SKM-1 (cell line): ENCODE data around the gene CRK.

Experiments
- DNase-seq: peaks from one replicate; lab custom pipeline; 2025; ENCODE audit not compliant: unreplicated experiment; lab: John Stamatoyannopoulos, UW

CRK gene

DNA sequence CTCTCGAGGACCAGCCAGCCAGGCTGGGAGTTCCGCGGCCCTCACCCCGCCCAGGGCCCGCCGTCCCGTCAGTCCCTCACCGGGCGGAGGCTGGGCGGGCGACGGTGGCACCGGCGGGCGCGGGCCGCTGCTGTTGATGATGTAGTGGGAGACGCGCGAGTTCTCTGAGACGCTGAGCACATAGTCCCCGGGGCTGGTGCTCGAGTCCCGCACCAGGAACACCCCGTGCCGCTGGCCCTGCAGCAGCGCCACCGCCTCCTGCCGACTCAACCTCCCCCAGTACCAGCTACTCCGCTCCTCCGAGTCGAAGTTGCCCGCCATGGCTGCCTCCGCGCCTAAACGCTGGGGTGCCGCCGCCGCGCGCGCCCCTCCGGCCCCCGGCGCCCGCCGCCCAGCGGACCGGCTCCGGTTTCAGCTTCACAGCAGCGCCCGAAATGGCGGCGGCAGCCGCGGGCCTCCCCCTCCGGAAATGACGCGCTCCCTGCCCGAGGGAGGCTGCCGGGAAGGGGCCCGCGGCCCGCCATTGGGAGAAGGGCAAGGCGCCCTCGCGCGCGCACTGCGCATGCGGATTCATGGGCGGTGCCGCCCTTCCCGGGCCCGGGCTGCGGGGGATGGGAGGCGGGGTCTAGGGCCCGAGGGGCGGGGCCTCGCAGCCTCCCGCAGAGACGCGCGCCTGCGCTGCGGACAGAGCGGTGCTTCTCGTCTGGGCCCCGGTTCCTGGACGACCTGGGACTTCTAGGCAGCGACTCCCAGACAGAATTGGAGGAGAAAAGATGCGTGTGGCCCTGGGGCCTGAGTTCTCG is at the start of gene CRK:
CRK (minus strand) TSS at position 436 of the 803 bp plus-strand sequence; CDS start at position 321, 115 bp downstream.
- peak; percentile 52 for DNase-seq

DNA sequence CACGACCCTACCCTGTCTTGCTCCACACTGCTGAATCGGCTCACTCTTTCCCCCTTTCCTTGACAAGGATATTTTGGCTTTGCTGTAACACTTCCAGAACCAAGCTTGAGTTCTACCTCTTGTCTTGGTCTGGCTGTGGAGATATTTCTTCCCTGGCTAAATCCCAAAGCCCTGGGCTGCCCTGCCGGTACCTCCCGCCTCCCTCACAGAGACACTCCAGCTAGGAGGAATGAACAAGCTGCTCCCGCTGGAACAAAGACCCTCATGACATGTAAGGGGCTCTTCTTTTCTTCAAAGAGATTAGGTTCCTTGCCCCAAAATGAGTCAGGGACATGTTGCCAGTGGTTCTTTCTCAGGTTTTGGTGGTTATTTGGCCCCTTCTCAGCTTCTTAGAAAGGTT is 49.6 kb upstream of the CRK start:
- no peak for DNase-seq

- no peak for DNase-seq
Observed at GRCh38 chr17:1504866-1505265, 48.8 kb upstream of the CRK start.

DNA sequence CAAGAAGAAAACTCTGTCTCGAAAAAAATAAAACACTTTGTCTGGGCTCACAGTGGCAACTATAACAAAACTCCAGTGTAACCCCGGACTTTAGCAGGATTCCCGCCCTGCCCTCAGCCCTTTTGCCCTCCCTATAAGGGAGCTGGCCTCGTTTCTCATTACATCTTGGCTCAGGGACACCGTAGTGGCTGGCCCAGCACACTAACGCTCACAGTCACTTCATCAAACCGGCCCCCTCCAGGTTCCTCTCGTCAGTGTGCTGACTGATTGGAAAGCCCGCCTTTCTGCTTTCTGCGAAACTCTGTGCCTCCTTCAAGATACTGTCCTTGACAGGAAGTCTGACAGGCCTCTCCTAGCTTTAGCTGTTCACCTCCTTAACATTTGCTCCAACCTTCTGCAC is 47.7 kb upstream of the CRK start:
- DNase-seq: no peak

DNA sequence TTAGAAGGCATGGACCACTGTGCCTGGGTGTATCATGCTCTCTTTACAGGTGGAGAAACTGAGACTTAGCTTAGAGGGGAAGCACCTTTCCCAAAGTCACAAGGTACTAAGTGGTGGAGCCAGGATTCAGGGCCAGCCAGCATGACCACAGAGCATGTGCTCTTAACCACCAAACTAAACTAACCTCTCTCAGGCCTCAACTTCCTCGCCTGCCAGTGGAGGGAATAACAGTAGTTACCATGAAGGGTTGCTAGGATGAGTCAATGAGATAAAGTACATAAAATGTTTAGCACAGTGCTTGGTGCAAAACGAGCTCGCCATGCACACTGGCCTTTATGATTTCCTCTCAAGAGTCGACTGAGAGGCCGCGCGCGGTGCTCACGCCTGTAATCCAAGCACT is 42.8 kb upstream of the CRK start:
- DNase-seq: no peak

DNA sequence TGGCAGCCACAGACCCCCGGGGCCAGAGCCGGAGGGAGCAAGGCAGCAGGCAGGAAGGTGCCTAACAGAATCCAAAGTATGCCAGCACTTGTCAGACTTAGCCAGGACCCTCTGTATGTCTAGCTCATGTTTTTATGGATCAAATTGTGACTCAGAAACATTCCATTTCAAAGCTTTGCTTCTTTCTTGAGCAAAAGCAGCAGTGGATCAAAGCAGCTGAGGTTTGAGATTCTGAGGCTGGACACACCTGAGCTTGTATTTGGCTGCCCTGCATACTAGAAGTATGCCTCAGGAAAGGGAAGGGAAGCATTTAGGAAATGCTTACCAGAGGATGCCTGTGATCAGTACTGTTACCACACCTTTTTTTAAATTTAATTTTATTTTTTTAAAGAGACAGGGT is 42.2 kb upstream of the CRK start:
- no peak for DNase-seq

- DNase-seq: no peak
Observed at GRCh38 chr17:1497831-1498230, 41.8 kb upstream of the CRK start.

DNA sequence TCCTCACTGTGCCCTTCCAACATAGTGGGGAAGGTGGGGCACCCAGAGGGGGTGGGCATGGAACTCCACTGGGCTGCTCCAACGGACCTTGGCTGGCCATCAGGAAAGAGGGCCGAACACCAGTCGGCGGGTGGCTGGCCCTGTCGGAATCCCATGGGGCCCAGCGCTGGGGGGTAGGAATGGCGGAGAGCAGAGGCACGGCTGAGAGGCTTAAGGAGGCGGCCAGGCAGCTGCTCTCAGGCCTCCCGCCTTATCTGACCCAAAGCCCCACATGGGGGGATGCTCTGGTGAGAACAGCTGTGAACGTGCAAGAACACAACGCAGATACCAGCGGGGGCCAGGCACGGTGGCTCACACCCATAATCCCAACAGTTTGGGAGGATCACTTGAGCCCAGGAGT is 40.8 kb upstream of the CRK start:
- DNase-seq: no peak

- no peak for DNase-seq
Observed at GRCh38 chr17:1495265-1495989, 39.4 kb upstream of the CRK start.

DNA sequence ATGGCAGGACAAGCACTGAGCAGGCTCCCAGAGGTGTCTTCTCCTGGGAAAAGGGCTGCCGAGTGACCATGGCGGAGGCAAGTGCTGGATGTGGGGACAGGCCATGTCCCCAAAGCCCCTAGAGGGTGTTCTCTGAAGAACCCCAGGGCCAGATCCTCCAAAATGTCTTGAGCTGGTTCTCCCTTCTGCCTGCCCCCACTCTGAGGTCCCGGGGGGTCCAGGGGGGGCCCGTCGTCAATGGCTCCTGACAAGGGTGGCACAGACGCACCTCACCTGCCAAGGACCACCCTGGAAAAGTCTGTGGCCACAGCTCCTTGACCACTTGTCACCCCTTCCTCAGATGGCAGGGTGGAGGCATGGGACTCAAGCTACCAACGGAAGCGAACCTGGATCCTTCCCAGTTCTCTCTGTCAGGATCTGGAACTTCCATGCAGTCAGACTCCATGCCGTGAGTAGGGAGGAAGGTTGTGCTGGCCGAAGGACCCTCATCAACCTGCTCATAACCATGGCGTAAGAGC is 38.8 kb upstream of the CRK start:
- DNase-seq: no peak

DNA sequence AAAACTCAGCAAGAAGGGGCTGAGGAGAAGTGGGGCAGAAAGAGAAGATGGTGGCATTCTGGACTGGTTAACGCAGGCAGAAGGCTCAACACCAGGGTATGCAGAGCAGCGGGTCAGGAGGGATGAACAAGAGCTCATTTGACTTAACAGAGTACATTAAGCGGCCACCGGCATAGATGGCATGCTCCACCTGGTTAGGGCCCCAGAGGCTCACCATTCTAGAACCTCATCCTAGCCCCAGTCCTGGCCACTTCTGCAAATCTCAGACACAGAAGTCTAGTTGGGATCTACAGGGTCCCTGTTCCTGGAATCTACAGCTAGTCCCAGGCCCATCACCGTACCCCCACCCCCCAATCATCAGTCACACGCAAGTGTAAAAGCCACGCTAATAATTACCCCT is 38.2 kb upstream of the CRK start:
- no peak for DNase-seq

DNA sequence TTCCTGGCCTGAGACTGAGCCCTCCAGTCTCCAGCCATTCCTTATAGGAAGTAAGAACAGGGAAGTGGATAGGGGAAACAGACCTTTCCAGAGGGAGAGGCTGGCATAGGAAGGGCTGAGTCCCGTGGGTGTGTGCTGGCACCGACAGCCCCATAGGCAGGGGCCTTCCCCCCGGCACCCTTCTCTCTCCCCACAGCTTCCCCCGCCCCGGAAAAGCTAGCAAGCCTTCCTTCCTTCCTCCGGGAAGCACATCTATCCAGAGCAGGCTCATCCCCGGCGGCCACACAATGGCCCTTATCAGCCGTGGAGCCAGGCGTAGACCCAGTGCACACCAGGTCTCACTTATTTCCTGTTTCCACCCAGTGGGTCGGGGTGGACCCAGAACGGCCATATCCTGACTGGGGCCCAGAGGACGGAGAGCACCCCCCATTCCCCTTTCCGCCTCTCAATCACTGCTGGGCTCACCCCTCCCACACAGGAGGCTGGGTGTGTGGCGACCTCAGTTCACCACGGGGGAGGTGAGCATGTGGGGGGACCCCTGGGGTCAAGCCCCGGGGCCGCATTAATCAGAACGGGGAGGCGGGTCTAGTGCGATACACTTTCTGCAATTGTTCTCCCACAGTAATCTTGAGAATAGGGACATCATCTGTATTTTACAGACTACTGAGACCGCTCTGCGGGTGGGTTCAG is 37.4 kb upstream of the CRK start:
- no peak for DNase-seq

- no peak for DNase-seq
Observed at GRCh38 chr17:1492249-1493206, 36.5 kb upstream of the CRK start, which contains the start of gene MYO1C. MYO1C (minus strand) TSS chr17:1492686; CDS start chr17:1492487, 199 bp downstream.

DNA sequence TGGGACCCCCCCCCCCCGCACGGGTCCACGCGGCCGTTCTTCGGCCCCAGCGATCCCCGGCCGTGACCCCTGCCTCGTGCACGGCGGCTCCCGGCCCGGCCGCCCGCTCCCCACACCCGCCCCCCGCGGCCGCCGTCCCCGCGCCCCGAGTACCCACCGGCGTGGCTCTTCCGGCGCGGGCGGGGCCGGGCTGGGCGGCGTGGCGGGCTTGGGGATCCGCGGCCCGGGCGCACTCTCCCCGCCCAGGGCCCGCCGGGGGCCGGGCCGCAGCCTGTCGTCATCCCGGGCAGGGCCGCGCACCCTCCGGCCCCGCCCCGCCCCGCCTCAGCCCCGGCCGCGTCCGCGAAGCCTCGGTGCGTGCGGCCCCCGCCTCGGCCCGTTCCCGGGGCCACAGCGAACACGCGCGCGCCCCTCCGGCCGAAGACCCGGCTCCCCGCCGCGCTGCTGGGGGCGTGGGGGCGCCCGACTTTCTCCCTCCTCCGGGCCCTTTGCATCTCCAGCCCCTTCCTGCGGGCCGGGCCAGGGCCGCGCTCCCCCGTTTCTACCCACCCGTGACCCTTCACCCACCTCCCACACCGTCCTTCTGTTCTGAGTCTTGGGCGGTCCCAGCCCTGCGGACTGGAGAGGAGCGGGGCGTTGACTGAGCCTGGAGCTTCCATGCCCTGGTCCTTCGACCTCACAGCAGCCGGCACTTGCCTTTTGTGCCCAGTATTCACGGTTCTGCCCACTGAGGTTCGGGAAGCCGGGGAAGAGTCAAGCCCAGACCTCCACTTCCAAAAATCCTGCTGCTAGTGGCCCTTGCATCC is 35.6 kb upstream of the CRK start:
- DNase-seq: no peak

DNA sequence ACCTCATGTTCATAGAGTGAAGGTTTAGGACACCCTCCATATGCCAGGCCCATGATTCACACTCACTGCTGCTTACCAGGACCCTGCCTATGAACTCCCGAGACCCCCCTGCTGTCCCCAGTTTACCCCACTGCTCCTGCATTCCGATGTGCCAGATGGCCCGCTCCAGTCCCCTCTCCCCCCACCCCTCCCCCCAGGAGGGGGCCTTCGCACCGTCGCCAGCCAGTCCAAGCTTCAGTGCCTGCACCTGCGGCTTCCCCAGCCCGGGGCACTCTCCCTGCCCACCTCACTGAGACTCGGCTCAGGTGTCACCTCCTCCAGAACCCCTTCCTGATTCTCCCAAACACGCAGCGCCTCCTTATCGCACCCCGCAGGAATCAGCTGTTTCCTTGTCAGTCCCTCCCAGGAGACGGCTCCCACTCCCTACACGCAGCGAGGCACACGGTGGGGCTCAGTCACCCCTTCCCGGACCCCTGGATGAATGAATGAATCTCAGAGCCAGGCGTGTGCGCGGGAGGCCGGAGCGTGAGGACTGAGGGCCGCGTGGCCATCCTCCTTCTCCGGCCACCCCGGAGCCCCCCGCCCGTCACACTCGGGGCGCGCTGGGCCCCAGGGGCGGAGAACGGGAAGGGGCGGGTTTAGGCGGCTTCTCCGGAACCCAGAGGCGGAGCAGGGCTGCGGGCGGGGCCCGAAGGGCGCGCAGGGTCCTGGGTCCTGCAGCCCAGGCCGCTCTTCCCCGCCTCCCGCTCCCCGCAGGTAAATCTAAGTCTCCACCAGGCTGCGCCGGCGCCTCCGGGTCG is 34.8 kb upstream of the CRK start:
- DNase-seq: no peak

- DNase-seq: no peak
Observed at GRCh38 chr17:1488826-1489270, 32.8 kb upstream of the CRK start.

DNA sequence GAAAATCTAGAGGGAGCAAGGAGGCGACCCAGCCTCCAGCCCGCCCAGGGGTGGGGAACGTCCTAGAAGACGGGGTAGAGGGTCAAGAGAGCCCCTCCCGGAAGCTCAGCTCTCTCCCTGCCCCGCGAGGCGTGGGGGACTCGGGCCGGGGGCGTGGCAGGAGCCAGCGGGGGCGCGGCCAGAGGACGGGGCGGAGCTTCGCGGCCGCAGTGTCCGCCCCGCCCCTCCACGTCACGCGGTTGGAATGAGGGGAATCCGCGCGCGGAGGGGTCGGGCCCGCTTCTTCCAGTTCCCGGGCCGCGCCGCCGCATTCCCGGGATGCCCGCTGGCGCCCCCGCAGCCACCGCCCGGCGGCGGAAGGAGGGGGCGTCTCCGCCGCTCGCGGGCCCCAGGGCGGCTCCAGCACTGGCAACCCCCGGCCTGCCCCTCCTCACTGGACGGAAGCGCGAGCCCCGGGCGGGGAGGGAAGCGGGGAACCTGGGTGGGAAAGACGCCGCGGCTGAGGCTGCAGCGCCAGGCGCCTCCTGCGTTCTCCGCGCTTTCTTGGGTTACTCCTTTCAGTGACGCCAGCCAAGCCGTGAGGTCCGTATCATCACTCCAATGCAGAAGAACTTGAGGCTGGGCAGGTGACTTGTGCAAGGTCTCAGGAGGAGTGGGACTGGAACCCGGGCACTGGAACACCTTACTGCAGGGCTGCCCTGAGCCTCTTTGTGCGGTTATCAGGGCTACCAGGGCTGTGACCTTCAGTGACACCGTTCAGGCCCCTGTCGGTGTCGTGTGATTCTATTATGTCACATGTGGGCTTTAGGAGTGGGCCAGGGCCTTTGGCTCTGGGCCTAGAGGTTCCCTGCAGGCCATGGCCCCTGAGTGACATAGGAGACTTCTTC is 32.1 kb upstream of the CRK start:
- no peak for DNase-seq
